Right ventricle myocardium superior (tissue), 1 donor: Measurements from ENCODE around the gene PMM2. TPM values are rescaled to one million over a fixed set of nuclear protein-coding genes. Genes with fewer than 3 reads are reported as not detected.
"Not testable (repeated sequence)": the region's sequence is repeated elsewhere in the genome, so short reads cannot be mapped to it uniquely, and the experiment has no call there.

Experiments used
- ATAC-seq: fragments of 200-7000 bp; cut with Tn5 transposase; one replicate; pipeline ENCODE4 v1.9.1; 2020; ENCODE audit warnings: mild to moderate bottlenecking; ENCODE audit not compliant: poor library complexity
- DNase-seq: peaks from one replicate; pipeline ENCODE4 v3.0.0-alpha.2; 2020
- intact Hi-C: fragments of 100-400 bp; cut with DNase I; formaldehyde crosslinking; loops from one replicate; pipeline ENCODE4 v1.11.2; 2022
- total RNA-seq: library from RNA; stranded (reverse); fragmentation: NEBNext Ultra II Directional; extraction: Animal tissue kit (Norgen Biotek cat#: 25700); gene quantifications from one replicate; pipeline ENCODE4 v1.2.1, GENCODE V29; 2021
- donor health status: DM: no; HTN: yes; CAD: no; lungs with severe emphysema.

Gene PMM2
- total RNA-seq, 1 donor from 2014 or later = 14.9 TPM

- no peak for DNase-seq
- intact Hi-C loops = no loop called here
Observed at GRCh38 chr16:8775359-8775758, 22.3 kb upstream of the PMM2 start.

GRCh38 chr16:8776129-8776584, 21.5 kb upstream of the PMM2 start:
- intact Hi-C loops = no loop called here
- no peak for DNase-seq
- no peak for ATAC-seq

More at GRCh38 chr16:8775359-8775758, 22.3 kb upstream of the PMM2 start:
- no peak for ATAC-seq

GRCh38 chr16:8777217-8777616, 20.4 kb upstream of the PMM2 start:
- DNase-seq (no peak), ATAC-seq (no peak)
- intact Hi-C loops = no loop called here

GRCh38 chr16:8781797-8782196, 15.8 kb upstream of the PMM2 start:
- DNase-seq = no peak
- ATAC-seq = no peak
- intact Hi-C loops = no loop called here

- ATAC-seq = no peak
- intact Hi-C loops = no loop called here
- no peak for DNase-seq
Observed at GRCh38 chr16:8782673-8783072, 15.0 kb upstream of the PMM2 start.

- ATAC-seq = no peak
- intact Hi-C loops = no loop called here
- no peak for DNase-seq
Observed at GRCh38 chr16:8785408-8785807, 12.2 kb upstream of the PMM2 start.

- DNase-seq, intact Hi-C loops, ATAC-seq: not testable (repeated sequence)
Observed at GRCh38 chr16:8786316-8786715, 11.3 kb upstream of the PMM2 start.

GRCh38 chr16:8788578-8789172, 9.0 kb upstream of the PMM2 start:
- intact Hi-C loops = no loop called here
- DNase-seq = no peak
- no peak for ATAC-seq

- intact Hi-C loops = loop anchor here (10.0 kb wide), 1 partner anchor 230 kb away; no protein-coding TSS in a partner anchor
- DNase-seq (no peak), ATAC-seq (no peak)
Observed at GRCh38 chr16:8795091-8795490, 2.5 kb upstream of the PMM2 start.

- ATAC-seq (no peak), DNase-seq (no peak)
- intact Hi-C loops = loop anchor here (10.0 kb wide), 1 partner anchor 231 kb away; no protein-coding TSS in a partner anchor
Observed at GRCh38 chr16:8795818-8796217, 1.8 kb upstream of the PMM2 start.

GRCh38 chr16:8796469-8797363, 923 bp upstream of the PMM2 start:
- ATAC-seq (no peak), DNase-seq (no peak)
- intact Hi-C loops = loop anchor here (10.0 kb wide), 1 partner anchor 232 kb away; no protein-coding TSS in a partner anchor

- DNase-seq (no peak), ATAC-seq (no peak)
- intact Hi-C loops = loop anchor here (10.0 kb wide), 1 partner anchor 233 kb away; no protein-coding TSS in a partner anchor
Observed at GRCh38 chr16:8798174-8798527, 512 bp downstream of the PMM2 start.

GRCh38 chr16:8798535-8799157, 1.0 kb downstream of the PMM2 start:
- ATAC-seq = no peak
- intact Hi-C loops = loop anchor here (10.0 kb wide), 1 partner anchor 234 kb away; no protein-coding TSS in a partner anchor

GRCh38 chr16:8801701-8802100, 4.1 kb downstream of the PMM2 start:
- intact Hi-C loops = no loop called here
- ATAC-seq (no peak), DNase-seq (no peak)

More at GRCh38 chr16:8798535-8799157, 1.0 kb downstream of the PMM2 start:
- DNase-seq = no peak

- DNase-seq, intact Hi-C loops, ATAC-seq: not testable (repeated sequence)
Observed at GRCh38 chr16:8803733-8804132, 6.1 kb downstream of the PMM2 start.

GRCh38 chr16:8804313-8804712, 6.7 kb downstream of the PMM2 start:
- no peak for DNase-seq
- intact Hi-C loops = no loop called here
- no peak for ATAC-seq

GRCh38 chr16:8806272-8806983, 8.8 kb downstream of the PMM2 start:
- no peak for ATAC-seq
- DNase-seq = no peak
- intact Hi-C loops = no loop called here

- ATAC-seq (no peak), DNase-seq (no peak)
- intact Hi-C loops = no loop called here
Observed at GRCh38 chr16:8807189-8807588, 9.6 kb downstream of the PMM2 start.

GRCh38 chr16:8808009-8808408, 10.4 kb downstream of the PMM2 start:
- no peak for DNase-seq
- no peak for ATAC-seq
- intact Hi-C loops = no loop called here
